Activated gamma-delta T cell treated with Interleukin-2 at 50 U/mL for 16 hours (primary cell): ENCODE data around the gene NUDT14.
A peak's percentile ranks its signal among the peaks of the same experiment; 100 is the strongest.

Experiments used
- DNase-seq: peaks from one replicate; pipeline ENCODE4 v3.0.0-alpha.2; 2020

Gene NUDT14

DNA sequence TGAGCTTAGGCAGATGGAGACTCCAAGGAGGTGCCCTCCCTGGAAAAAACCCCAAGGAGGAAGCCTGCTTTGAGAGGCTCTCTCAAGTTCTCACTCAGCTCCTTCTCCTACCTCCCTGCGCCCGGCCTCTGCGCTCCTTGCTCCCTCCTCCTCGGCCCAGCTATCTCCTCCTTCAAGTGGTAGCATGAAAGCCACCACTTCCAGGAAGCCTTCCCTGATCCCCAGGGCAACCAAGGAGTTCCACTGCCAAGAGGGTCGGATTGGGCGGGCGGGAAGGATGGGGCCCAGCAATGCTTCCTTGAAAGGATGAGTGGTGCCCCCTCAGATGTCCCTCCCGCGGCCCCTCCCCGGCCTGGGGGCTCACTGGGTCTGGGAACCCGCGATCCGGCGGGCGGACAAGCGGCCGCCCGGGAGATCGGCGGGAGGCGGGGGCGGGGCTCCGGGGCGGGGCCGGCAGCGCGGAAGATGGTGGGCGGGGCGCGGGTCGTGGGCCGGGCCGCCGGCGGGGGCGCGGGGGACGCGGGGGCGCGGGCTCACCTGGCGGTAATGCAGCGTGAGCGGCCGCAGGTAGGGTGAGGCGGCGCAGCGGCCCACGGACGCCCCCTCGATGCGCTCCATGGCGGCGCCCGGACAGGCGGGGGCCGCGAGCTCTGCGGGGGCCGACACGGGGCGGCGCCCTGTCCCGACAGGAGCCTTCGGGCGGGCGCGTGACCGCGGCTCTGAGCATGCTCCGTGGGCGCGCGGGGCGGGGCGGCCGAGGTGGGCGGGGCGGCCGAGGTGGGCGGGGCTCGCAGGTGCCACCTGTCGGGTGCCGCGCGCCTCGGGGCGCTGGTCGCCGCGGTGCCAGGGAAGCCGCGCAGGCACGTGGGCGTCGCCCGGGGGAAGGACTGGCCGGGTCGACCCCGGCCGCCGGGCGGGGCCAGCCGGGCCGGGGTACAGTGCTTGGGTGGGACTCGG lies at the start of gene NUDT14:
NUDT14 (minus strand) TSS at position 721 of the 957 bp plus-strand sequence; CDS start at position 618, 103 bp downstream.
- peak; percentile 80 for DNase-seq

DNA sequence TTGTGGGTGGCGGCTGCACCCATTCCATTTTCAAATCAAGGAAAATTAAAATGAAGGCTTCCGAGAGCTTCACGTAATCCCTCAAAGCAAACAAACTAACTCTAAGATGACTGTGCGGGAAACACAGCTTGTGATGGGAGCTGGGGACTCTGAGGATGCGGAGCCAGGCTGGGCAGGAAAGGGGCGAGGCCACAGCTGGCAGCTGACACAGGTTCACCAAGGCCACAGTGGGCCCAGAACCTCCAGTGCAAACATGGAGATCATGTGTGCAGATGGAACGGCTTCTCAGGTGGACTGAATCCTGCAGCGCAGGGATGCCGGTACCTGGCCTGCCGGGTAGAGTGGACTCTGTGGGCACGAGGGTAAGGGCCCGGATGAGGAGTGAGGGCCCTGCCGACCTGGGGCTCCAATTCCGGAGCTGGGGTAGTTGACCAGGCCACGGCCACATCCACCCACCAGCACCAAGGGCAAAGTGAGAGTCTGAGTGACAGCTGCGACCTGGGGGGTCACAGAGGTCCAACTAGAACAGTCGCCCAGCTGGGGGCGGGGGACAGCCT lies 48.1 kb upstream of the NUDT14 start:
- DNase-seq: no peak

DNA sequence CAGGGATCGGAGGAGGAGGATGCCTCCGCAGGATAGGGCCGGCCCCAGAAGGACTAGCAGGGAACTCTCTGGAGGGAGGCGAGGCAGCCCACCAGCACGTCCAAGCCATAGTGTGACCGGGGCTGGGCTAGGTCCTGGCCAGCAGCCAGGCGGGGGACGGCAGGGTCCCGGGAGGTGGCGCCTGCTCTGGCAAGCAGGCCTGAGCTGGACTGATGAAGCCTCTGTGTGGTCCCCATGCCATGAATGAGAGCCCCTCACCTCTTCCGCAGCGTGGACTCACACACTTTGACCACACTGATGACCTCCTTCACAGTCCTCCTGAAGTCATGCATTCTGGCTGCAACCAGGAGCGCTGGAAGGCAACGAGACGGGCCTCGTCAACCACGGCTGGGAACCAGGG lies 47.5 kb upstream of the NUDT14 start:
- DNase-seq: no peak

DNA sequence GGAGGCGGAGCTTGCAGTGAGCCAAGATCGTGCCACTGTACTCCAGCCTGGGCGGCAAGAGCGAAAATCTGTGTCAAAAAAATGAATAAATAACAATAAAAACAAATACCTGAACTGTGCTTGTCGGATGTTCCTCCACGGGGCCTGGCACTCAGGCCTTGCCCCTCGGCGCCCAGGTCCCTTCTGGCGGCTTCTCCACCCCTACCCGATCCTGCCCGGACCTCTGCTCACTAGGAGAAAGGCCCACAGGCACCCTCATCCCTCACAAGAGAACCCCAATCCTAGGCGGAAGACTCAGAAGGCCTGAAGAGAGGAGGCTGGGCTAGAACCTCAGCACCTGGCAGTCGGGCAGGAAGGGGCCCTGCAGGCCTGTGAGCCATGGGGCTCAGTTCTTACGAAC lies 46.2 kb upstream of the NUDT14 start:
- DNase-seq: no peak

DNA sequence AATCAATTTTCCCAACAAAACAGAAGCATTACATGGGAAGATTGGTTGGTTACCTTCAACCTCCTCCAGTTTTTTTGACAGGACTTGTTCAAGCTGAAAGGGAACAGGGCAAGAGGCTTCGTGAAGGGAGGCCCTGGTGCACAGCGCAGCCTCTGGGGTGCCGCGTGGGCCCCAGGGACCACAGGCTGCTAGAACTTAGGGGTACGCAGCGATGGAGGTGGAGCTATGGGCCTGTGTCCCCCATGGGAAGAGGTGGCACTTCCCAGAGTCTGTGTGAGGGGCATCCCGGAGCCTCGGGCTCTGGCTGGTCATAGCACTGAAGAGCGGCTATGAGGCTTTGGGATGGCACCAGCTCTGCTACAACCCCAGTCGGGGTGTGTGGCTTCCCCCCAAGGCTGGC lies 45.1 kb upstream of the NUDT14 start:
- no peak for DNase-seq

DNA sequence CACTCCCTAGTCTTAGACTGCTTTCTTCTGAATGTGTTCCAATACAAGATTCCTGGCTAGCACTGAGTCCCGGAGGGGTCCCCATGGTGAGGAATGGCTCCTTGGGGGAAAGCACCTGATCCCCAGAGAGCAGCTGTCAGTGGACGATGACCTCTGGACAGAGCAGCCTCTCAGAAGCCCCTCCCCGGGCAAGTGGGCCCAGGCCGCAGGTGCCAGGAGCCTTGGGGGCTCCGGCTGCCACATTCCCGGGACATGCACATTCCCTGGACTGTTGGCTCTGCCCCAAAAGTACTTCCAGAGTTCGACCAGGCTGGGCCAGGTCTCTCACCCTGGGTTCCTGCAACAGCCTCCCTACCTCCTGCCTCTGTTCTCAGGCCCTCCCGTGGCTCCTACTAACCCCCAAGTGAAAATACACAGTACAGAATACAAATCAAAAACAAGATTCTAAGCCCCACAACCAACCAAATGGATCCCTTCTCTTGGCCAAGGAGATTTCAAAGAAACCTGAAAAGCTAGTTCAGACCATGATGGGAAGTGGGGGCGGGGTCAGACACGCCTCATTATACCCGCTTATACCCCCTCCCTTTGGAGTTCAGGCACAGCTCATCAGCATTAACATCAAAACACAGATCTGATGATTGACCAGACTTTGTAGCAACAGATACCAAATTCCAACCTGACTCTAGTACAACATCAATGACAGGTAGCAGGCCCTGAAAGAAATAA lies 43.9 kb upstream of the NUDT14 start:
- DNase-seq: no peak

DNA sequence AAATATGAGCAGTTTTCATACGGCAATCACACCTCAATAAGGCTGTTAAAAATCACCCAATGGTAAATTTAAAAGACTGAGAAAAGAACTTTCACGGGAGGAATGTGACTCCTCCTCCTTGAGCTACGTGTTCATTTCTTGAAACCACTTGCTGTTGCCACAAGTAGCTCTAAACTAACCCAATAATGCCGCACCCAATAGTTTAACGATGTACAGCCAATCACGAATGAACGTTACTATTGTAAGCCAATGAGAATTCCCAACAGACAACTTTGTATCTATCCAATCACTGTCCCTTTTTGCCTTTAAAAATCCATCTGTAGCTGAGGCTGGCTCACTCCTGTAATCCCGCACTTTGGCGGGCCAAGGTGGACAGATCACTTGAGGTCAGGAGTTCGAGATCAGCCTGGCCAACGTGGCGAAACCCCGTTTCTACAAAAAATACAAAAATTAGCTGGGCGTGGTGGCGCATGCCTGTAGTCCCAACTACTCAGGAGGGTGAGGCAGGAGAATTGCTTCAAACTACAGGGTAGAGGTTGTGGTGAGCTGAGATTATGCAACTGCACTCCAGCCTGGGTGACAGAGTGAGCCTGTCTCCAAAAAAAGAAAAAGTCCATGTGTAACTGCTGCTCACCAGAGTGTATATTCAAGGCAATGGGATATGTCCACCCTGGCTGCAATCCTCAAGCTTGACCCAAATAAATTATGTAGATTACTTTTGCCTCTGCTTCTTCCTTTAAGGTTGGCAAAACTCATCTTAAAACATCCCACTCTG lies 42.8 kb upstream of the NUDT14 start:
- no peak for DNase-seq

DNA sequence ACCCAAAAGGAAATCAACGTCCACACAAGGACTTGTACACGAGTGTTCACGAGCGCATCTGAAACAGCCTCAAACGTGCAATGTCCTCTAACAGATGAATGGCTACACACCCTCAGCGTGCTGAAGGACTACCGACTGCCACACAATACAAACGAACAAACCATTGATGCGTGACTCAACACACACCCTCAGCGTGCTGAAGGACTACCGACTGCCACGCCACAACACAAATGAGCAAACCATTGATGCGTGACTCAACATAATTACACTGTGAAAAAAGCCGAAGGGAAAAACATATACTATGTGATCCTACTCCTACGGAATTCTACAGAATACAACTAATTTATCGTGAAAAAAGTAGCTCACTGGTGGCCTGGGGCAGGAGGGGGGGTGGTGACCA lies 42.1 kb upstream of the NUDT14 start:
- no peak for DNase-seq

DNA sequence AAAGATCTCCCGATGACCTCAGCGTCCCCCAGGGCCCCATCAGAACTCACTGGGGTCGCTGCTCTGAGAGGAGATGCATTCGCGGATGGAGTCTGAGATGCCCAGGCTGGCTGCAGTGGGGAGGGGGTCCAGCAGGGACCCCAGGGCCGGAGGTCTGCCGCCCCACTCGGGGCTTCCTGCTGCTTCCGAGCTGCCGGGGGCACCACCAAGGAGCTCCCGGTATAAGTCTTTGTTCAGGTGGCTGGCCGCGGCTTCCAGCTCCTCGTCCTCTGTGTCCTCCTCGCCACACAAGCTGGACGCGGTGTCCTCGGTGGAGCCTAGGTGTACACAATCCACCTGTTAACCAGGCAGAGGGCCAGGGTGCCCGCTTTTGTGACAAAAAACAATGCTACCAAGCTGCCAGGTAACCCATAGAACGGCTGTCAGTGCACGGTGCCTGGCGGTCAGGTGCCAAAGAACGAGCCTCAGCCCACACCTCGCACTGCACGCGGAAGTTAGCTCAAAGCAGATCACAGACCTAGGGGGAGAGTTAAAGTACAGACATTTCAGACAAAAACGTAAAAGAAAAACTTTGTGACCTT lies 40.6 kb upstream of the NUDT14 start:
- no peak for DNase-seq

DNA sequence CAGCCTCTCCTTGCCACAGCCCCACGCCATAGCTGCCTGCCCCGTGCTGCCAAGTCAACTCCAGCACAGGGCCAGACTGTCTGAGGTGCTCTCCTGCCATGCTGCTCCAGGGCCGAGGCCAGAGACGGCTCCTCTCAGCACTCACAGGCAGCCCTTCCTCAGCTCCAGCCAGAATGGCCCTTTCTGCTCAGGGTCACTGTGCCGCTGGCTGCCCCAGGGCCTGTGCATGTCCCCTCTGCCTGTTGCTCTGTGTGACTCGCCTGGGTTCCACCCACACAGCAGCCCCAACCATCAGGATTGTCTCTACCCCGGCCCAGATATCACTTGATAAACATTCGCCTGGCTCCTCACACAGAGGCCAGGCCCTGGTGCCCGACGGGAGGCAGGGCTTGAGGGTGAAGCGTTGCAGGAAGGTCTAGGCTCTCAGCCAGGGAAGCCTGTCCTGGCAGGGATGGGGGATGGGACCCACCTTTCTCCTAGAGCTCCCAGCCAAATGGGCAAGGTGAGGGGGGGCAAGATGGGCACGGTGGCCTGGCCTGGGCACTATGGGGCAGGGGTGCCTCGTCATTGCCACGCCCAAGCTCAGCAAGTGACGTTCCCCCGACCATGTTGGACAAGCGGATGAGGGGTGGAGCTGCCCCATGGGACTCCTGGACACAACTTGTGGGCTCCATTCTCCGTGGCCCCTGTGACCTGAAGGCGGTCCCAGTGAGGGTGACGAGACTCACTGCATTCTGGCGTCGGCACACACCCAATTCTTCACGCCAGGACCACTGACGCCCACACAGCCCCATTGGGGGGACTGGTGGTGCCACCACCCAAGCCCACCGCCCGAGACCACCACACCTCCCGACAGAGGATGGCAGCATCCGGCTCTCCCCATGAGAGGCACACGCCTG lies 39.8 kb upstream of the NUDT14 start:
- DNase-seq: no peak

DNA sequence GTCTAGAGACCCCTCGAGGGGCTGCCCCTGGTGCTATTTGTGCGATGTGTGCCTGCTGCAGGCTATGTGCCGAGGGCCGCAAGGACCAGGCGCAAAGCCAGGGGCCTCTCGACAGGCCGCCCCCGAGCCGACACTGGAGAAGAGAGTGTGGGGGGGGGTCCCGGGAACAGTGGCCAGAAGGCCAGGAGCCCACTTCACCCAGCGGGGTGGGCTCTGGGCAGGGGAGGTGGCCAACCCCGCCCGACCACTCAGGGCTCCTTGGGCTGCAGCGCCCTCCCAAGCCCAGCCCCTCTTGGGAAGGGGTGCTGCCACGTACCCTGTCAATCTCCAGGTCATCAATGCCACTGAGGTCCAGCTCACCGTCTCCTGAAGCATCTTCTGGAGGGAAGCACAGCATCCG lies 38.6 kb upstream of the NUDT14 start:
- DNase-seq: no peak

DNA sequence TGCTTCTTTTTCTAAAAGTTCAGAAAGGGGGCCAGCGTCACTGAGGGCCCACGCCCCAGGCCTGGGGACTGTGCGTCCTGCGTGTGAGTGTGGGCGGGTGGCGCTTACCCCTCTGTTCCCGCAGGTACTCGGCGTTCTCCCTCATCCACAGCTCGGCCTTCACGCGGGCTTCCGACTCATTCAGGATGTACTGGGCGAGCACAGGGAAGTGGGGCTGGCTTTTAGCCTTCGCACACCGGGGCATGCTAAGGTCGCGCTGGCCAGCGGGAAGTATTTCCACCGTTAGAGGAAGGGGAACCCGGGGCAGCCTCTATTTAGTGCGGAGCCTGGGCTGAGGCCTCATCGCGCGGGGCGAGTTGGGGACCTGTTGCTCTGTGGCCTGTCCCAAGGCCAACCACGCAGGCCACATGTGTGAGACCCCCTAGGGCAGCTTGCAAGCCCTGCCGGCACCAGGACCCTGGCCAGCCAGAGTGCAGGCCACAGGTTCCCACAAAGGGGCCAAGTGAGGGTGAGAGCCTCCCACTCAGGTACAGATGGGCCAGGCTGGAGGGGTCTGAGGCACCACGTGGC lies 38.0 kb upstream of the NUDT14 start:
- no peak for DNase-seq

DNA sequence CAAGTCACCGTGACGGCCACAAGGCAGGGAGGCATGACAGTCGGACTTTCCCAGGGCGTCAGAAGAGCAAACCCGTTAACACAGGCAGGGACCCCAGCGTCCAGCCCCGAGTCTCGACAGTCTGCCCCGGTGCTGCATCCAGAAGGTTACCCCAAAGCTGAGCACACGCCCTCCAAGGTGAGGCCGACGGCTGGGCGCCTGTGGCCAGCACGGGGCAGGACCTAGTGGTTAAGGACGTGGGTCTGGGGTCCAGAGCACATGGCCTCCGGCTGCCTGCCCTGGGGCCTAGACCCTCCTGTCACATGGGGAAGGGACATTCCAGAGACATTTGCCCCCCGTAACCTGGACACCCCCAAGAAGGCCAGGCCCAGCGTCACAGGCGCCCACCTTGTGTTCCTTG lies 37.5 kb upstream of the NUDT14 start:
- DNase-seq: no peak

DNA sequence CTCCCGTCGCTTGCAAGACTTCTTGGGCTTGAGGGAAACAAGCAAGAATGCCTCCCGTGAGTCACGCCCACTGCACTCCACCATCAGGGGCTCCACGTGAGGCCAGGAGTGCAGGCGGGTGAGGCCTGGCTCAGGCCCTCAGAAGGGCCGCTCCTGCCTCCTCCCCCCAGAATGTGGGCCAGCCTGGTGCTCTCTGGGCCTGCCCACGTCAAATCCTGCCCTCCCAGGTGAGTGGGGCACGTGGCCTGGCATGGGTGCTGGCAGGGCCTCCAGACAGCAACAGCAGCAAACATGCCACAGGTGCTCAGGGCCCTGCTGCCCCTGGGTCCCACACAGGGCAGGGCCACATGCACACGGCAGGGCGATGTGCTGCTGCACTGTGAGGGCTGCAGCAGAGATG lies 36.7 kb upstream of the NUDT14 start:
- no peak for DNase-seq

DNA sequence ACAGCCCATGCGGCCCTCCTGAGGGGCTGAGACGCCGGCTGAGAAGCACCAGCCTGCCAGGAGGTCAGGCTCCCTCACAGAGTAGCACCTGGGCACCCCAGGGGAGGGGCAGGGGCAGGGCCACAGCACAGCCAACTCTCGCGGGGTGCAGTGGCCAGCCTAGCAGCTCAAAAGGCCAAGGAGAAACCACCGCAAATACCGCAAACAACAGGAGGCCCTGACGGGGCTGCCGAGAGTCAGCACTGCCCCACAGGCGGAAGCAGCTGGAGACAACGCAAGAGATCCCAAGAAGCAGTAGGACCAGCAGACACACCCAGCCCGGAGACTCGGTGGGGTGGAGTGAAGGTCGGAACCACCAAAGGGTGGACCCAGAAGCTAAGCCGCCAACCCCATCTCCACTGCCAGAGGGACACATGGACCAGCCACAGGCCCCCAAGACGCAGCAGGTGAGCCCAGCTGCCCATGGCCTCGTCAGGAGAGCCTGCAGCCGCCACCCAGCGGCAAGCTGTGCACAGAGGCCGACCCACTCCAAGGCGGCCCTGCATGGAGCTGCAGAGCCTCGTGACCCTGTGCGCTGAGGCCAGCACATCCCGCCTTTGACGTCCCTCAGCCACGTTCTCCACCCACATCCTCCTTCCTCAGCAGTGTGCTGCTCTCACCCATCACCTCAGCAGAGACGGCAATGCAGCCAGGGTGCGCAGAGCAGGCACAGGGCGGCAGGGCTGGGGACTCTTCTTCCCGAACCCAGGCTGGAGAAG lies 35.6 kb upstream of the NUDT14 start:
- no peak for DNase-seq

DNA sequence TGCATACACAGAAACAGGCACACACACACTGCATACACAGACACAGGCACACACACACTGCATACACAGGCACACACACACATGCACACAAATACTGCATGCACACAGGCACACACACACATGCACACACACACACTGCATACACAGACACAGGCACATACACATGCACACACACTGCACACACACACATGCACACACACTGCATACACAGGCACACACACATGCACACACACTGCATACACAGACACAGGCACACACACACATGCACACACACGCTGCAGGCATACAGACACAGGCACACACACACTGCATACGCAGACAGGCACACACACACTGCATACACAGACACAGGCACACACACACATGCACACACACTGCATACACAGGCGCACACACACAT lies 34.5 kb upstream of the NUDT14 start:
- DNase-seq: no peak

DNA sequence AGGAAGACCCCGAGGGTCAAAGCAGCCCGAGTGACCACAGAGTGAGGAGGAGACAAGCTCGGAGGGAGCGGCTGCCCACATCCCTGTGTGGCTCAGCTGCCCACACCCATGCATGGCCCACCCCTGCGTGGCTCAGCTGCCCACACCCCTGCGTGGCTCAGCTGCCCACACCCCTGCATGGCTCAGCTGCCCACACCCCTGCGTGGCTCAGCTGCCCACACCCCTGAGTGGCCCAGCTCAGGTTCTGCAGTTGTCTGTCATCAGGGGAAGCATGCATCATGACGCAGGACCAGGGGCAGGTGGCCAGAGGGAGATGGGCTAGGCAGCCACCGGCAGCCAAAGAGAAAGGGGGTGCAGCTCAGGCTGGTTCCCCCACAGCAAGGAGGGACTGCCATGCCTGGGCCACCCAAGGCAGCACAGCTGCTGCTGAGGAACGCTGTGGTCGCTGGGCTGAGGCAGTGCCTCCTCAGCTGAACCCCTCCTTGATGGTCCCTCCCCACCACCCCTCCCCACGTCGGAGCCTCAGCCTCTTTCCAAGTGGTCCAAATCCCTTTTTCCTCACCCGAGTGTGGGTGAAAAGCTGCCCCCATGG lies 33.3 kb upstream of the NUDT14 start:
- no peak for DNase-seq

DNA sequence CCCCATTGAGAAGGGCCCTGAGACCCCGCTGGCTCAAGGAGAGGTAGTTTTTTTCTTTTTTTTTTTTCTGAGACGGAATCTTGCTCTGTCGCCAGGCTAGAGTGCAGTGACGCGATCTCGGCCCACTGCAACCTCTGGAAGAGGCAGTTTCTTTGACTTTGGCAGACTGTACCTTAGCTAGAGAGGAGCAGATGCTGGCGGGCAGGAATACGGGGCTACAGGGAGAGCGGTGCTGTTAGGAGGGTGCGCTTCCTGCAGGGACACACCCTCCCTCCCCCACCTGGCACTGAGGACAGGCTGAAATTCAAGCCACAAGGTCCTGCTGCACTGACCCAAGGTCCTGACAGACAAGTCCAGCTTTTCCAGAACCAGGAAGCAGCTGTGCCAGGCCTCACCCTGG lies 32.2 kb upstream of the NUDT14 start:
- DNase-seq: no peak

DNA sequence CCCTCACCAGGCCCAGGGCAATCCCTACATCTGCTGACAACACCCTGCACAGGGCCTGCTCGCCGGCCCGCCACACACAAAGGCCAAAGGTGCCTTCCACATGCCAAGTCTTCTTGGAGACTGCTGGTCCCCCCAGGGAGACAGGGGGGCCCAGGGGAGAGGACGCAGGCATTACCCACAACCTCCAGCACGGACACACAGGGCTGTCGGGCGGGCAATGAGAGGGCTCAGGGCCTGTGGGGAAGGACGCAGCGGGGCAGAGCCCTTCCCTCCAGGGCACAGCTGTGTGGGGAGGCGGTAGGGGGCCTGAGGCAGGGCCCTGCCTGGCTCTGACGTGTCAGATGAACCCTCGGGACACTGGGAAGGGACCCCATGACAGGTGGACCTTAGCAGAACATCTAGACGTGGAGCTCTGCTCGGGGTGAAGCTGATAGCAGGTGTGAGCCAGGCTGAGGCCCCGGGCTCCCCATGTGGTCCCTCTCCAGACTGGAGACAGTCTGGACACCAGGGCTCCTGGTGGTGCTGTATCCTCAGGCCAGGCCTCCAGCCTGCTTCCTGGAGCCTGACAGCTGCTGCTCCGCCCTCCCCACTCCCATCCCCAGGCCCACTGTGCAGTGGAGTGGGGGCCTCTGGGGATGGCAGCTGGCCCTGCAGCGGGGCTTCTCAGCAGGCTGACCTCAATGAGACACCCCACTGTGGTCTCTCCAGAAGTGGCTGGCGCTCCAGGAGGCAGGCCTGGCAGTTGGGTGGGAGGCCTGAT lies 31.6 kb upstream of the NUDT14 start:
- DNase-seq: no peak
